Measurements from ENCODE around the gene AQP2.

AQP2 gene

DNA sequence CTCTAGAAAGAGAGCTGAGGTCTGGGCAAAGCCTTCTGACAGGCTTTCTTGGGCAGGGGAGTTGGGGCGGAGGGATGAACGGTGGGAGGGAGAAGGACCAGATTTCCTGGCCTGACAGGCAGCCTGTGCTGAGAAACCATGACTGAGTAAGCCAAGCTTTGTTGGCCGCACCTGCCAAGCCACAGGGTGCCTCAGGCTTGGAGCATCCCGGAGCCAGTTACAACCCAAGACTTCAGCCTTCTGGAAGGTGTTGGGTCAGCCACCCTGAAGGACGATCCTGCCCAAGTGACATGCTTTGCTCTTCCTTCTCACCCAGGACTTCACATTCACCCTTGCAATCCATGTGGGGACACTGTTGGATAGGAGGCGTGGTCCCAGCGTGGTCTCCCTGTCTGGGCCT, 21.0 kb upstream of the AQP2 start:
- no peaks in the 10 kb centered on the region for H3K4me1 ChIP-seq (ENCODE audit: control insufficient read depth, insufficient read depth, low read length)
- H3K4me3 ChIP-seq (ENCODE audit: insufficient read depth, low read depth, low read length): no peak overlapping the region
- no peaks in the 10 kb centered on the region for H3K9me3 ChIP-seq (ENCODE audit: control insufficient read depth, low read length)
- H3K27me3 ChIP-seq (ENCODE audit: control insufficient read depth, insufficient read depth, low read length, poor library complexity, severe bottlenecking): no peaks in the 10 kb centered on the region
- no peak overlapping the region for H3K27ac ChIP-seq (ENCODE audit: insufficient read depth, low read depth, low read length, poor library complexity, severe bottlenecking)
- no peaks in the 10 kb centered on the region for H3K36me3 ChIP-seq (ENCODE audit: control insufficient read depth, insufficient read depth, low read length)
- WGBS, 2 experiments: 86 to 87% methylated on average over 7 of the region's 7 CpGs

DNA sequence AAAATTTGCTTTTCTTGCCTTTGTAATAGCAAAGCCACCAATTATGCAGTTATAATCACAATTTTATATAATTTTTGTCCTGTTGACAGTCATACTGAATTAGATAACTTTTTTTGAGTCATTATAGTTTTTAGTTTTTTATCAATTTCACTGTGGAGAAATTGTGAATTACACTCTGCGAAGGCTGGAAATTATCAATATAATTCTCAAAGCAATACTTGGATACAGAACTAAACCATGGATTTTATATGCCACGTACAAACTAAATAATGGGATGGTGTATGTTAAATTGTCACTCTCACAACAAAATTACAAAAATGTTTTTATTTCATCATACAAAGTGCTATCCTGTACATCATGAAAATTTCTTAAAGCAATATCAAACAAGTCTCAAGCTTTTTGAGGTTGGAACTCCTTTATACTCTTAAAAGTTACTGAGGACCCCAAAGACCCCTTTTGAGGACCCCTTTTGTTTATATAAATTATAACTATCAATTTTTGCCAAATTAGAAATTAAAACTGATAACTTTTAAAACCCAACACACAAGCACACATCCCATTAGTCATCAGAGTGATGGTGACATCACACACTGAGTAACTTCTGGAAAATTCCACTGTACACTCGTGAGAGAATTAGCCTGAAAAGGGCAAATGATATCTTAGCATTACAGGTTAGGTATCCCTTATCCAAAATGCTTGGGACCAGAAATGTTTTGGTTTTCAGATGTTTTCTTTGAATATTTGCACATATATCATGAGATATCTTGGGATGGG, 19.8 kb upstream of the AQP2 start:
- no peak overlapping the region for H3K27ac ChIP-seq (ENCODE audit: insufficient read depth, low read depth, low read length, poor library complexity, severe bottlenecking)
- 84 to 86% methylated on average over 1 to 2 of the region's 3 CpGs for WGBS, 2 experiments
- H3K27me3 ChIP-seq (ENCODE audit: control insufficient read depth, insufficient read depth, low read length, poor library complexity, severe bottlenecking): no peaks in the 10 kb centered on the region
- no peak overlapping the region for H3K4me3 ChIP-seq (ENCODE audit: insufficient read depth, low read depth, low read length)
- H3K9me3 ChIP-seq (ENCODE audit: control insufficient read depth, low read length): no peaks in the 10 kb centered on the region
- H3K4me1 ChIP-seq (ENCODE audit: control insufficient read depth, insufficient read depth, low read length): no peaks in the 10 kb centered on the region
- no peaks in the 10 kb centered on the region for H3K36me3 ChIP-seq (ENCODE audit: control insufficient read depth, insufficient read depth, low read length)

DNA sequence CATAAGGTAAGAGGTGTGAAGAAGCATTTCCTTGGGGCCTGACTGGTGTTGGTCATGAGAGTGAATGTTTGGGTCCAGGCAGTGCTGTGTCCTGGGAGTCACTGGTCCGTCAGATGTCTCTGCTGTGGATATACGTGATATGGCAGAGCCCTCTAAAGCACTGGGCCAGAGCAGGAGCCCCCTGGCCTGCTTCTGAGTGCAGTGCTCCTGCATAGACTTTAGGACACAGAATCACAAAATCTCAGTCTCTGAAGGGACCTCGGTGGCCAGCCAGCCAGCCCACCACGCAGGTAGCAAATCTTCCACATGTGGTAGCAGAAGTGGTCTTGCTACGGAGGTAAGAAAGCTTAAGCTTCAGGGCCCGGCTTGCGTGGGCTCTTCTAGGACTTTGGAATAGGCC, 18.5 kb upstream of the AQP2 start:
- no peaks in the 10 kb centered on the region for H3K36me3 ChIP-seq (ENCODE audit: control insufficient read depth, insufficient read depth, low read length)
- no peak overlapping the region for H3K4me3 ChIP-seq (ENCODE audit: insufficient read depth, low read depth, low read length)
- H3K4me1 ChIP-seq (ENCODE audit: control insufficient read depth, insufficient read depth, low read length): no peaks in the 10 kb centered on the region
- H3K9me3 ChIP-seq (ENCODE audit: control insufficient read depth, low read length): no peaks in the 10 kb centered on the region
- WGBS, 2 experiments: 73 to 74% methylated on average over 7 of the region's 7 CpGs
- no peaks in the 10 kb centered on the region for H3K27me3 ChIP-seq (ENCODE audit: control insufficient read depth, insufficient read depth, low read length, poor library complexity, severe bottlenecking)
- no peak overlapping the region for H3K27ac ChIP-seq (ENCODE audit: insufficient read depth, low read depth, low read length, poor library complexity, severe bottlenecking)

DNA sequence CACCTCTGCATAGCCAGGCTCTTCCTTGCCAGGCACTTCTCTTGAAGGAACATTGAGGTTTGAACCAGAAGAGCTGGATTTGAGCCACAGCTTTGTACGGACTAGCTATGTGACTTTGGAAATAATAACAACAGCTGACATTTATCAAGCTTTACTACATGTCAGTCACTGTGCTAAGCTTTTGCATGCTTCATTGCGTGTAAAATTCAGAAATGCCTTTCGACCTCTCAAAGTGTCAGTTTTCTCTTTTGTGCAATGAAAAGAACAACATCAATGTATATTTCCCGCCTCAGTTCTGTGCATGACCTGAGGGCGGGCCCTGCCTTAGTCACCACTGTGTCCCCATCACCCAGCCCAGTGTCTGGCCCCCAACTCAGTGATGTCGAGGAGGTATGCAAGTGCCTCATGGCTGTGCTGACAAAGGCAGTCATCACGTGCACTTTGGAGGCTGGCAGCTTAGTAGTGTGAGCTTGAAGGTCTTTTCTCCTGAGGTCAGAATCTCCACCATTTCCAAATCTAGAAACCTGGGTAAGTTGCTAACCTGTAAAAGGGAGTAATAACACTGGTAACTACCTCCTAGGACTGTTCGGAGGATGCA, 17.9 kb upstream of the AQP2 start:
- Histone ChIP-seq H3K4me3 (ENCODE audit: insufficient read depth, low read depth, low read length) (no peak overlapping the region), H3K4me1 (ENCODE audit: control insufficient read depth, insufficient read depth, low read length) (no peaks in the 10 kb centered on the region), H3K27me3 (ENCODE audit: control insufficient read depth, insufficient read depth, low read length, poor library complexity, severe bottlenecking) (no peaks in the 10 kb centered on the region), H3K36me3 (ENCODE audit: control insufficient read depth, insufficient read depth, low read length) (no peaks in the 10 kb centered on the region), H3K27ac (ENCODE audit: insufficient read depth, low read depth, low read length, poor library complexity, severe bottlenecking) (no peak overlapping the region), H3K9me3 (ENCODE audit: control insufficient read depth, low read length) (no peaks in the 10 kb centered on the region)
- WGBS, 2 experiments: 90 to 92% methylated on average over 8 of the region's 8 CpGs

DNA sequence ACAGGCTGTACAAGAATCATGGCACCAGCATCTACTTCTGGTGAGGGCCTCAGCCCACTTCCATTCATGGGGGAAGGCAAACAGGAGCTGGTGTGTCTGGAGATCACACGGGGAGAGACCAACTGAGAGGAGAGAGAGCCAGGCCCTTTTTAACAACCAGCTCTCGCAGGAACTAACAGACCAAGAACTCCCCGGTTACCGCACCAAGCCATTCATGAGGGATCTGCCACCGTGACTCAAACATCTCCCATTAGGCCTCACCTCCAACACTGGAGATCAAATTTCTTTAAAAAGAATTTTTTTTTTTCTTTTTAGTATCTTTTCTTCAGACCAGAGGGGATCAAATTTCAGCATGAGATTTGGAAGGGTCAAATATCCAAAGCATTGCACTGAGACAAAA, 16.7 kb upstream of the AQP2 start:
- Histone ChIP-seq H3K27ac (ENCODE audit: insufficient read depth, low read depth, low read length, poor library complexity, severe bottlenecking) (no peak overlapping the region), H3K4me1 (ENCODE audit: control insufficient read depth, insufficient read depth, low read length) (no peaks in the 10 kb centered on the region), H3K36me3 (ENCODE audit: control insufficient read depth, insufficient read depth, low read length) (no peaks in the 10 kb centered on the region), H3K4me3 (ENCODE audit: insufficient read depth, low read depth, low read length) (no peak overlapping the region), H3K27me3 (ENCODE audit: control insufficient read depth, insufficient read depth, low read length, poor library complexity, severe bottlenecking) (no peaks in the 10 kb centered on the region), H3K9me3 (ENCODE audit: control insufficient read depth, low read length) (no peaks in the 10 kb centered on the region)
- WGBS, 2 experiments: 64 to 67% methylated on average over 5 of the region's 5 CpGs

DNA sequence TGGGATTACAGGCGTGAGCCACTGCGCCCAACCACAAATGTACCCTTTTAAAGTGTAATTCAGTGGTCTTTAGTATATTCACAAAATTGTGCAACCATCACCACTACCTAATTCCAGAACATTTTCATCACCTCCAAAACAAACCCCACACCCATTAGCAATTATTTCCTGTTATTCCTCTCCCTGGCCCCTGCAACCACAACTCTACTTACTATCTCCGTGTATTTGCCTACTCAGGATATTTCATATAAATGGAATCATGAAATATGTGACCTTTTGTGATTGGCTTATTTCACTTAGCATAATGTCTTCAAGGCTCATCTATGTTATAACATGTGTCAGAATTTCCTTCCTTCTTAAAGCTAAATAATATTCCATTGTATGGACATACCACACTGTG, 16.0 kb upstream of the AQP2 start:
- H3K36me3 ChIP-seq (ENCODE audit: control insufficient read depth, insufficient read depth, low read length): no peaks in the 10 kb centered on the region
- H3K27ac ChIP-seq (ENCODE audit: insufficient read depth, low read depth, low read length, poor library complexity, severe bottlenecking): no peak overlapping the region
- no peaks in the 10 kb centered on the region for H3K9me3 ChIP-seq (ENCODE audit: control insufficient read depth, low read length)
- H3K4me3 ChIP-seq (ENCODE audit: insufficient read depth, low read depth, low read length): no peak overlapping the region
- H3K4me1 ChIP-seq (ENCODE audit: control insufficient read depth, insufficient read depth, low read length): no peaks in the 10 kb centered on the region
- WGBS, 2 experiments: 86 to 95% methylated on average over 2 to 3 of the region's 3 CpGs
- H3K27me3 ChIP-seq (ENCODE audit: control insufficient read depth, insufficient read depth, low read length, poor library complexity, severe bottlenecking): no peaks in the 10 kb centered on the region

DNA sequence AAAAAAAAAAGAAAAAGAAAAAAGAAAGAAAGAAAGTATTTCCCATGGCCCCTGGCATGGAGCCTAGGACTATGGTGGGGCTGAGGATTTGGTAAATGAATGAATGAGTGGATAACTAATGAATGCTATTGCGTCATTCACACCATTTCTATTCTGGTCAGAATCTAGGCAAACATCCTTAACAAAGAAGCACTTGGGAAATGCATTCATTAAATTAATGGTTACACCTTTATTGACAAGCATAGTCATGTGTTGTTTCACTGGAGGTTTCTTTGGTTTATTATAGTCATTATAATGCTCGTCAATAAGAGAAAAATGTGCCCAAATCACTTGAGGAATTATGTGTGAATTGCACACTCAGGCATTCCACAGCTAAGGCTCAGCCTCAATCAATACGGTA, 13.6 kb upstream of the AQP2 start:
- no peak overlapping the region for H3K4me3 ChIP-seq (ENCODE audit: insufficient read depth, low read depth, low read length)
- H3K9me3 ChIP-seq (ENCODE audit: control insufficient read depth, low read length): no peaks in the 10 kb centered on the region
- no peaks in the 10 kb centered on the region for H3K27me3 ChIP-seq (ENCODE audit: control insufficient read depth, insufficient read depth, low read length, poor library complexity, severe bottlenecking)
- no peak overlapping the region for H3K27ac ChIP-seq (ENCODE audit: insufficient read depth, low read depth, low read length, poor library complexity, severe bottlenecking)
- WGBS, 2 experiments: 91 to 92% methylated on average over 2 to 3 of the region's 3 CpGs
- no peaks in the 10 kb centered on the region for H3K36me3 ChIP-seq (ENCODE audit: control insufficient read depth, insufficient read depth, low read length)
- no peaks in the 10 kb centered on the region for H3K4me1 ChIP-seq (ENCODE audit: control insufficient read depth, insufficient read depth, low read length)

DNA sequence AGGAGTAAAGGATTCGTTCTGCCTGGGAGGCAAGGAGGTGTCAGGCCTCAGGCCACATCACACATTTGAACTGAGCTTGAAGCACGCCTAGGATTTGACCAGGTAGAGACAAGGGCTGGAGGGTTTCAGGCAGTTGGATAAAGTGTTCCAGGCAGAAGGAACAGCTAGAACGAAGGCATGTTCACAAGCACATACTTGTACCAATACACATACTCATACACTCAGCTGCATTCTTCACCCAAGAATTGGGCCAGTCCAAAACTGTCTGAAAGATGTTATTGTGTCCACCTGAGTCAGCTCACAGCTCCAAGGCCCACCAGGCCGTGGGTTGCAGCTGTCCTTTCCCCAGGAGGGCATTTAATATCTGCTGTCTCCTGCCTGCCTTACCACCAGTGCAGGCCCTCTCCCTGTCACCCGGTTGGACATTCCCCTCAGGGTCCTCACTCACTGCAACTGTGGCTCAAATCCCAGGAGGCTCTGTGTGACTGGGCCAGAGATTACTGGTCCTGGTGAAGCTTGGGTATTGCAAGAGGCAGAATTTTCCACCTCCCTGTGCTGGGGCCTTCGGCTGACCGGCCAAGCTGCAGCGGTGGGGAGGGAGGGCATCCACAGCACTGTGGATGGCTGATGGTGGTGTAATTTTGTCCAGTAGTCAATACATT, 12.8 kb upstream of the AQP2 start:
- H3K36me3 ChIP-seq (ENCODE audit: control insufficient read depth, insufficient read depth, low read length): no peaks in the 10 kb centered on the region
- no peak overlapping the region for H3K4me3 ChIP-seq (ENCODE audit: insufficient read depth, low read depth, low read length)
- no peak overlapping the region for H3K27ac ChIP-seq (ENCODE audit: insufficient read depth, low read depth, low read length, poor library complexity, severe bottlenecking)
- H3K27me3 ChIP-seq (ENCODE audit: control insufficient read depth, insufficient read depth, low read length, poor library complexity, severe bottlenecking): no peaks in the 10 kb centered on the region
- WGBS, 2 experiments: 86 to 88% methylated on average over 8 of the region's 8 CpGs
- no peaks in the 10 kb centered on the region for H3K4me1 ChIP-seq (ENCODE audit: control insufficient read depth, insufficient read depth, low read length)
- H3K9me3 ChIP-seq (ENCODE audit: control insufficient read depth, low read length): no peaks in the 10 kb centered on the region

DNA sequence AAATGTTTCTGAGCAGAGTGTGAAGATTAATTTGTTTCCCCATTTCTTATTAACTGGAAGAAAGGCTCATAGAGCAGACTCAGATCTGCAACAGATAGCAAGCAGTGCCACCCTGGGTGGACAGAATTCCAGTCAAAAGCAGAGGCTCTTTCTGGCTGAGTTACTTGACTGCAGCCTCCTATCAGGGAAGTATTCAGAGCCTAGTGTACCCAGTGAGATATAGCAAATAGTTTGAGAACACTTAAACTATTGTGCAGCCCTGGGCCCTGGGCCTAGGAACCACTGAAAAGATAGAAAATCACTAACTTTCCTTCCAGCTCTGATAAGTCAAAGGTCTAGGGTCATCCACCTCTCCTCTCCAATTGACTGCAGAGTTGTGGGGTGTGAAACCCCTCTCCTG, 11.2 kb upstream of the AQP2 start:
- H3K36me3 ChIP-seq (ENCODE audit: control insufficient read depth, insufficient read depth, low read length): no peaks in the 10 kb centered on the region
- H3K4me1 ChIP-seq (ENCODE audit: control insufficient read depth, insufficient read depth, low read length): peaks cover 8% of the 10 kb centered on the region
- no peaks in the 10 kb centered on the region for H3K9me3 ChIP-seq (ENCODE audit: control insufficient read depth, low read length)
- peaks cover 3% of the 10 kb centered on the region for H3K27me3 ChIP-seq (ENCODE audit: control insufficient read depth, insufficient read depth, low read length, poor library complexity, severe bottlenecking)
- H3K27ac ChIP-seq (ENCODE audit: insufficient read depth, low read depth, low read length, poor library complexity, severe bottlenecking): no peak overlapping the region
- H3K4me3 ChIP-seq (ENCODE audit: insufficient read depth, low read depth, low read length): no peak overlapping the region

DNA sequence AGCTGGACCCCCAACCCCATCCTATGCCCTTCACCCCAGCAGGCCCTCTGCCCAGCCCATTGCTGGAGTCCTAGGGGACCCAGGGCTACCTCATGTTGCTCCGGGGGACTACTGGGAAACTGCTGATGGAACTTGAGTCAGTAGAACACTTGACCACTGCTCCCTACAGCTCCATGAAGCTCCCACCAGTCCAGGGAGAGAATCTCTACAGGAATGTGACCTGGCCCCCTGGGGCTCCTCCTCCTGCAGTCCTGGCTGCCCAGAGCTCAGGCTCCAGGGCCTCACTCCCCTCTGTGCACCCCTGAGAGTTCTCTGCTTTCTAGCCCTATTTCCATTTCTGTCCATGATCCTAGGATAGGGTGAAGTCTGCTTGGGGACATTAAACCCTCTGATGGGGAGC, 10.8 kb upstream of the AQP2 start:
- peaks cover 8% of the 10 kb centered on the region for H3K4me1 ChIP-seq (ENCODE audit: control insufficient read depth, insufficient read depth, low read length)
- no peaks in the 10 kb centered on the region for H3K36me3 ChIP-seq (ENCODE audit: control insufficient read depth, insufficient read depth, low read length)
- no peak overlapping the region for H3K27ac ChIP-seq (ENCODE audit: insufficient read depth, low read depth, low read length, poor library complexity, severe bottlenecking)
- H3K27me3 ChIP-seq (ENCODE audit: control insufficient read depth, insufficient read depth, low read length, poor library complexity, severe bottlenecking): peaks cover 6% of the 10 kb centered on the region
- WGBS, 2 experiments: 91 to 94% methylated on average over 1 of the region's 1 CpG
- no peaks in the 10 kb centered on the region for H3K9me3 ChIP-seq (ENCODE audit: control insufficient read depth, low read length)
- no peak overlapping the region for H3K4me3 ChIP-seq (ENCODE audit: insufficient read depth, low read depth, low read length)

Data from ectodermal cell (in vitro differentiated cells).